Measurements from ENCODE around the gene KIF1B.

Gene KIF1B

DNA sequence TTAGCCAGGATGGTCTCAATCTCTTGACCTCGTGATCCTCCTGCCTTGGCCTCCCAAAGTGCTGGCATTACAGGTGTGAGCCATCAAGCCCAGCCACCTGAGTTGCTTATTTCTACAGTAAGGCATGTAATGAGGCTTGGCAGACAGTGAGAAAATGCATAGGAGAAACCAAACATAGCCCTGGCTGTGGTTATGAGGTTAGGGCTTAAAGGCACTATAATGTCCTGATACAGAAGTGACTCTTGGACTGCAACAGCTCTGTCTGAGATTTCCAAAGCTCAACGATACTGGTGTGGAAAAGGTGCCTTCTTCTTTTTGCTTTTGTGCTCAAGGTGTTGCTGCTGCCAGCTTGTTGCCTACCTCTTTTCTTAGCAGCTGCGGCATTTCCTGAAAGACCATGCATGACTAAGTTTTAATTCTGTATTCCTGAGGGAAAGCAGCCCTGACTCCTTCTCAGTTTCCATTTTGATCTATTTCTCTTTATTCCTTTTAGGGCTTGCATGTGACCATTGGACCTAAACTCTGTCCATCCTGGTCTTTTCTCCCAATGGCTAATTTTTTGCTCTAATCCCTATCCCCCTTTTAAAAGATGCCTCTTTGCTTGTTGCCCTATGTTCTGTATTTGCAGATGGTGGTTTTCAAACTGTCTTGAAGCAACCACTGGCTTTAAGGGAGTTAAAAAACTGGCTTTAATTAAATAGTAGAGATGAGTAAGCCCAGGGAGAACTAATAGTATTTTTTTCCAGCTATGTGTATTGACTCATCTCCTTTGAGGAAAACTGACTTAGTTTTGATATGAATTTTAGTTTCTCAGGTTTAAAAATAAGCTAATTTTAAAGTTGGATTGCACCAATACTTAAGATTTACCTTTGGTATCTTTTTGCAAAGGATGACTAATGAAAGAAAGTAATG lies 70.3 kb downstream of the KIF1B start:
- DNase-seq (ENCODE audit: low spot score) = no peak

DNA sequence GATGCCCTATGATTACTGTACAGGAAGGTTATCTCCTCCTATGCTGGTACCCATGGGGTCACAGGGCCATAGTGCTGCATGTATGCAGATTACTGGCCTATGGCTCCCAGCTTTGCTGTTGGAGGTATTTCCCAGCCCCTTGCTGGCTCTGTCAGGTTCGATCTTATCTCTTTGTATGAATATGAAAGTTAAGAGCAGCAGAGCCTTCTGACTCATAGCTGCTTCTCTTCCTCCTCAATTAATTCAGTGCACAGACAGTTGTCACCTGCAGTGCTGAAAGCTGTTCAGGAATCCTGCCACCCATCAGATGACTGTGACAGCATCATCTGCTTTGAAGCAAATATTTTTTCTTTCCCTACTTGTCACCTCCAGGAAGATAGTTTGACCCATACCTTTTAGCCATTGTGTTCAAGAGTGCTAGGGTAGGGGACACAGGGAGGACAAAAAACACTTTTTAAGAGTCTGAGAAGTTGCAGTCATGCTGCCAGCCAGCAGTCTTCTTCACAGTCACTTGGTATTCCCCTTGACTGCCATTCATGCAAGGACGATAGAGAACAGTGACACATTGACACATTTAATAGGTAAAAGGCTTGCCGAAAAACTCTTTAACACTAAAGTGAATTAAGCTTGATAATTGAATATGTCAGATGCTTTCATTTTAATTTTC lies 73.1 kb downstream of the KIF1B start:
- peak; percentile 35 for DNase-seq (ENCODE audit: low spot score)

DNA sequence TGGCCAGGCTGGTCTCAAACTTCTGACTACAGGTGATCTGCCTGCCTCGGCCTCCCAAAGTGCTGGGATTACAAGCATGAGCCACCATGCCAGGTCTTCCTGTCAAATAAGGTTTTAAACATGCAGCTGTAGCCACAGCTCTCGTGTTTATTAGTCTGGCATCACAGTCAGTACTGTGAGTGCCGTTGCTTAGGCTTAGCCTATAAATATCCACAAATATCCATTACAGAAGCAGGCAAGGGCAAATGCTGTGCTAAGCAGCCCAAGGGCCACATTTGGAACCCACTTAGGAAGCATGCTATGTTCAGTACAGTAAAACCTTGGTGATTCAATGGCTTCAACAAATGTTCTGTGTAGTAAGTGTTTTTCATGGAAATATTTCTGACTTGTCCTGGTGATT lies 75.9 kb downstream of the KIF1B start:
- DNase-seq (ENCODE audit: low spot score) = peak; percentile 35

DNA sequence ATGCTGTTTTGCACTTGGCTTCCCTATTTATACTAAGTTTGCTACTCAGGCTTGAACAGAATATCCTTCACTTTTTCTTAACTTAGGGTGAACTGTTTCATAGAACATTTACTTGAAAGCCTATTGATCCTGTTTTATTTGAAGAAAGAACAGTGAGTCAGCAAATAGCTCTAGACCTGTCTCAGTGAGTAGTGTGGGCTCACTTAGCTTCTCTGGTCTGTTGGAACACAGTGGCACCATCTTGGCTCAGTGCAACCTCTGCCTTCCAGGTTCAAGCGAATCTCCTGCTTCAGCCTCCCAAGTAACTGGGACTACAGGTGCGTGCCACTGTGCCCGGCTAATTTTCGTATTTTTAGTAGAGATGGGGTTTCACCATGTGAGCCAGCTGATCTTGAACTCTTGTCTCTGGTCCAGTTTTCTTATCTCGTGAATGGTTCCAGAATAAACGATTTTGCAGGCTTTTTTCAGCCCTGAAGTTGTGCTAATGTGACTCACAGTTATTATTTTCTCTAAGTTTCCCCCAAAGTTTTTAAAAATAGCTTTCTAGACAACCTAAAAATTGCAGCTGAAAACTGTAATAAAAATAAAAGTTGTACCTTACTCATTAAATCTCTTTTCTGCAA lies 76.8 kb downstream of the KIF1B start:
- DNase-seq (ENCODE audit: low spot score) = no peak

DNA sequence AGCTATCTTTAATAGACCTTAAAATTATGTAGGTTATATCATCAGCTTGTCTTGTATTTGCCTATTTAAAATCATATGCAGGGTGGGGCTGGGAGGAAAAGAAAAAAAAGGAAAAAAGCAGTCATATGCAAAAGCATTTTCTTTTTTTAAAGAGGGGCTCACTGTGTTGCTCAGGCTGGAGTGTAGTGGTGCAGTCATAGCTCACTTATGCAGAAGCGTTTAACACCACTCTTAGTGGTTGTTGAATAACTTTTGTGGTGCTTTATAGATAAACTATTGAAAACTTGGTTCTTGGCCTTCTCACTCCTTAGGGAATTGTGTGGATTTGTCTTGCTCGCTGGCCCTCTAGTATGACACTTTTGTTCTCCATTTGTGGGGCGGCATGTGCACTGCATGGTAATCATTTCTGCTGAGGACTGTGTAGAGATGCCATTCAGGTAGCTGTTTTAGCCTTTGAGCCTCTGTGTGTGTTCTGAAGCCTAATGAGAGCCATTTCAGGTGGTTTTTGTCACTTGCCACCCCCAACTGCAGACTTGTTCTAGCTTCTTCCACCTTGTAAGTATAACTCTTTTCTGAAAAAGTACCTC lies 77.8 kb downstream of the KIF1B start:
- DNase-seq (ENCODE audit: low spot score) = no peak

DNA sequence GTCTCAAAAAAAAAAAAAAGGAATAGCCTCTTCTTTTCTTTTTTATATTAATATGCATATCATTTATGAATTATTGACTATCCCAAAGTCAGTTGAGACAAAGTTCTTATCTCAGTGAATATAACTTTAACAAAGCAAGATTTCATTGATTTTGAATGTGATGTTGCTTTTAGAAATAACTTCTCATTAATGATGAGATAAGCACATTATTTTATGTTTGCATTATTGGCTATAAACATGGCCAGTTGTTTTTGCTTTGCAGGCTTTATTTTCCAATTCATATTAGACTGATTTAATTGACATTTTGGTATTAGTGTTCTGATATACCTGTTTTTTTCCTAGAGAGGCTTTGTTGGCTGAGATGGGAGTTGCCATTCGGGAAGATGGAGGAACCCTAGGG lies 81.3 kb downstream of the KIF1B start:
- DNase-seq (ENCODE audit: low spot score) = no peak

DNA sequence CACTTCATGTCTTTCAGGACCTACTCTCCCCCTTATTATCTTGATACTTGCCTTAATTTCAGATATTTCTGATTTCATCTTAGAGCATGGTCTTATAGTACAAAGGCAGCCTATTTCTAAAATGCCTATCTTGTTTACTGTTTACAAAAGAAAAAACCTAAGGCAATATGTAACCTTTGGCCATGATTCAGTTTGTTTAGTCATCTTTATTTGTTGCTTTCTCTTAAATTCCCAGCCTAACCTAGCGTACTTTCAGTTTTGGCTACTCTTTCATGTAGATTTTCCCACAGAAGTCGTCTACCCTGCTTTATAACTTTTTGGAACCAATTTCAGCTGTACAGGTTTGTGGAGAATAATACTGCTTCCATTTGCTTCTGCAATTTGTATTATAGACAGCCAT lies 81.8 kb downstream of the KIF1B start:
- DNase-seq (ENCODE audit: low spot score) = no peak

DNA sequence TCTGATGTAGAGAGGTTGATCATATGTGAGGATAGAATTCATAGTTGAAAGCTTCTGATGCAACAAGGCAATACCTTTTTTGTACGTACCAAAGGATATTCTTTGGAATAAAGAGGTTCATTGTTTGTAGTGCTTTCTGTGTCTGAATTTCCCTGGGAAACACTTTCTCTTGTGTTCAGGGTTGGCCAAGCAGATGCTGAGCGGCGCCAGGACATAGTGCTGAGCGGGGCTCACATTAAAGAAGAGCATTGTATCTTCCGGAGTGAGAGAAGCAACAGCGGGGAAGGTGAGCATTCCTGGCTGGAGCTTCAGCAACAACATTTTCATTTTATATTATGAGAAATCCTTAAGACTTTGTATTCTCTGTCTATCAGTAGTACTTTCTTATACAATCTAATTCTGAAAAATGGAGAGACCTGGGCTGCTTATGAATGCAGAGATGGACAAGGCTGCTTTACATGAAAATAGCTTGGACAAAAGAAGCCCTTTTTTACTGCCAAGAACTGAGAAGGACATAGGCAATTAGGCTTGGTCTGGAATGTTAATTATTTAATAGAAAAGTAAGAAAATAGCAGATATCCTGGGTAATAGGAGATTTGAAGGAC lies 85.2 kb downstream of the KIF1B start:
- peak; percentile 90 for DNase-seq (ENCODE audit: low spot score)

DNA sequence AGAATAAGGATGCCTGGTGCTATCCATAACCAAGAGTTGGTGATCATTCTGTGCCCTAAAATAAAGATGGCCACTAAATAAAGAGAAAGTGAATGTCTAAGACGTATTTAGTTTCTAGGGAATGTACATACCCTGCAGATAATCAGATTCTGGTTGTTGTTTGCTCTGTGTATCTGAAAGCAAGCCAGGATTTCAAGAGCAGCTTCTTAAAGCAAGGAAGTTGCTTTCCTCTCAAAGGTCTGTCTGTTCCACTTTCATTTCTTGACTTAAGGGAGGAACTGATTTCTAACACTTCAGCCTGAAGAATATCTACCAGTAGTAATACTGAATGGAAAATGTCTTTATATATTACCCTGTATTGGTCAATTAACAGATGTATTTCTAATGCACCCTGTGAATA lies 88.8 kb downstream of the KIF1B start:
- no peak for DNase-seq (ENCODE audit: low spot score)

DNA sequence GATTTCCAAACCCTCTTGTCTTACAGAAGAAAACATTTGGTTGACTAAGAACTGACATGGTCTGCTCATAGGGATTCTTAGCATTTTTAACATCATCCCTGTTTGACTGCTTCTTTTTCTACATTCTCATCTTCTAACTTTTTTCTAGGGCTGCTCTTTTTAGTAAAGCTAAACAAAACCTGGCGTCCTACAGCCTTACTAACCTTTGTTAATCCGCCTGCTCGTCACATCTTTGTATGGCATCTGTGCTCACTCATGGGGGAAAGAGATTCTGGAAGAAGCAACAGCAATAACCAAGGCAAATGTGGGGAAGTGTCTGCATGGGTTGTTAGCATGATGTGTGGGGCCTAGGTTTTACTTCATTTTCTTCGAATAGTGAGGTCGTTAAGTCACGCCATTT lies 92.0 kb downstream of the KIF1B start:
- DNase-seq (ENCODE audit: low spot score) = no peak

DNA sequence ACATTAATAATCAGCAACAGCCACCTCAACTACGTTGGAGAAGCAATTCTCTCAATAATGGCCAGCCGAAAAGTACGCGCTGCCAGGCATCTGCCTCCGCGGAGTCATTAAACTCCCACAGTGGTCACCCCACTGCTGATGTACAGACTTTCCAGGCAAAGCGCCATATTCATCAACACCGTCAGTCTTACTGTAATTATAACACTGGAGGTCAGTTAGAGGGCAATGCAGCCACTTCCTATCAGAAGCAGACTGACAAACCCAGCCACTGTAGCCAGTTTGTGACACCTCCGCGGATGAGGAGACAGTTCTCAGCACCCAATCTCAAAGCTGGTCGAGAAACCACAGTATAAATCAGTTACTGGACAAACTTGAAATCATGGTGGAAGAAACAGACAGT lies 93.9 kb downstream of the KIF1B start:
- DNase-seq (ENCODE audit: low spot score) = no peak

DNA sequence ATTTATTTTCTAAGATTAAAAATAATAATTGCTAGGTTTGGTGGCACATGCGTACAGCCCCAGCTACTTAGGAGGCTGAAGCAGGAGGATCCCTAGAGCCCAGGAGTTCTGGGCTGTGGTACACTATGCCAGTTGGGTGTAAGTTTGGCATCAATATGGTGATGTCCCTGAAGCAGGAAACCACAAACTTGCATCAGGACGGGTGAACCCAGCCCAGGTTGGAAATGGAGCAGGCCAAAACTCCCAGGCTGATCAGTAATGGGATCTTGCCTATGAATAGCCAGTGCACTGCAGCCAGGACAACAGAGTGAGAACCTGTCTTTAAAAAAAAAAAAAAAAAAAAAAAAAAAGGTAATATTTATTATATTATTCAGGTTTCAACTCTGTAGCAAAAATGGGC lies 96.1 kb downstream of the KIF1B start:
- no peak for DNase-seq (ENCODE audit: low spot score)

DNA sequence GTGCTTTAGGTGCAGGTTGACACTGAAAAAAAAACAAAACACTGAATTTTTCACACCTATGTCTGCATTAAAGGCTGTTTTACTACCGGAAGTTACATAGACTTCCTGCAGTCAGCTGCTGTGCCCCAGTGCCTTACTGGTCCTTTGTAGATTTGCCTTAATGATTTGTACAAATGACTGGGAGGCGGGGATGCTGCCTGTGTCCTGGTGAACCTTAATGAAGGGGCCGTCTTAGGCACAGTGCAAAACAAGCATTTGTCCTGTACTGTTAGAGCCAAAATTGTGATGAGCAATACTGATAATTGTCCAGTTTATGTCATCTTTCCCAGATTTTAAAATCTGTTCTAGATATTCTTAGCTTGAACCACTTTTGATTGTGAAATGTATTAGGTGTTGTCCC lies 97.6 kb downstream of the KIF1B start:
- no peak for DNase-seq (ENCODE audit: low spot score)

DNA sequence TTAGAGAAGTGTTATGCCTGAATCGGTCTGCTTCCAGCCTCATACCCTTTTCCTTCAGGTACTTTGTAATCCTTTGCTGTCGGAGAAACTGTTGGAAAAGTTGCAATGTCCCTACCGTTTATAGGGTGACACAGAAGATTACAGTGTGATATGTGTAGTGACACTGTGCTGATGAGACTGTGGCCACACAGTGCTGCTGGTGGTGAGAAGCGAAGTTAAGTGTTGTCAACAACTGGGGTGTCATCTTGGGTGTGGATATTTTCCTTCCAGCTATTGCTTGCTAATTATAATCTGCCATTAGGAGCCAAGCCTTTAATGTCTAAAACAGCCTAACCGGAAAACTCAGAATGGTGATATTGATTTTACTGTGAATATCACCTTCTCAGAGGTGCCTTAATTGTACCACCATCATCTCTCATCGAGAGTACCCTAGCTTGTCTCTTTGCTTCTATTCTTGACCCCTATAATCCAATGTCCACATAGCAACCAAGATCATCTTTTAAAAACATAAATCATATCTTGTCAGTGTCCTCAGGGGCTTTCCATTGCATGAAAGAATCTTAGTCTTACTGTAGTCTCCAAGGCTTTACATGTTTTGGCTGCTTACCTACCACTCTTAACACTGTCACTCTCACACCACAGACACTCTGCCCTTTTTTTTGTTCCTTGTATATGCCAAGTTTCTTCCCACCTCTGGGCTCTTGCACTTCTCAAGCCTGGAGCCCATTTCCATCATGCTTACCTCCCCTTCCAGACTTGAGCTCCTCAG lies 99.1 kb downstream of the KIF1B start:
- no peak for DNase-seq (ENCODE audit: low spot score)

DNA sequence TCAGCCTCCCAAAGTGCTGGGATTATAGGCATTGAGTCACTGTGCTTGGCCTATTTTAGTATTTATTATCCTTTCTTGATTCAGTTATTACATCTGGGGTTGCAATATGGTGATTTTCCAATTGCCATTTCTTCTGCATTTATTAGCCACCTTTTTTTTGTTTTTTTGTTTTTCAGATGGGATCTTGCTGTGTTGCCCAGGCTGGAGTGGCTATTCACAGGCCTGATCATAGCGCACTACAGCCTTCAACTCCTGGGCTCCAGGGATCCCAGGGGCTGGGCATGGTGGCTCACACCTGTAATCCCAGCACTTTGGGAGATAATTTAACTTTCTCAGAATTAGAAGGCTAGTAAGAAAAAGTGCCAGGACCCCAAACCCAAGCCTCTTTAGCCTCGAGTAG lies 106.4 kb downstream of the KIF1B start:
- DNase-seq (ENCODE audit: low spot score) = no peak

DNA sequence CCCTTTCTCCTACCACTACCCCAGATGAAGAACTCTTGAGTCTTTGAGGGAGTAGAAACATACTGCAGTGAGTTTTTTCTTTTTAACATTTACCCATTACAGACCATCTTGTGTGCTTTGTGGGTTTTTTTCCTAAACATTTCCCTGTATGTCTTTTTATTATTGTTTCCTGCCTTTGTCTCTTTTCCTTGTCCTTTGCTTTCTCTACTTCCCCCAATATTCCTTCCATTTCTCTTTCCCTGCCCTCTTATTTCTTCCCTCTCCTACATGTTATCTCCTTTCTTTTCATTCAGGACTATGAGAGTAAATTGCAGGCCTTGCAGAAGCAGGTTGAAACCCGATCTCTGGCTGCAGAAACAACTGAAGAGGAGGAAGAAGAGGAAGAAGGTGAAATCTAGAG lies 109.4 kb downstream of the KIF1B start:
- no peak for DNase-seq (ENCODE audit: low spot score)

DNA sequence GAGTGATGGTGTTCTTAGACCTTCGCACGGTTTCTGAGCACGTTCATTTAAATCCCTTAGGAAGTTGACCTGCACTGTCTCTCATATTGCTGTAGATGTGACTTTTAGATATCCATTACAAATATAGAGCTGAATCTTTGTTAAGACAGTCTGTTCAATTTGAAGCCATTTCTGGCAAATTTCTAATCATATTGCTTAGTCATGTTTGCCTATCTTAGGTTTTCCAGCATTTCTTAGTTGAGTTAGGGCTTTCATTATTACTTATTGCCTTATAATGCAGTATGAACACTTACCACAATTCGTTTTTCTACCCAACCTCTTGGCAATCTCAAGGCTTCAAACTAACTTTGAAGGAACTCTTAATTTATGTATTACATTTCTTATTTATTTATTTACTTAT lies 110.0 kb downstream of the KIF1B start:
- no peak for DNase-seq (ENCODE audit: low spot score)

DNA sequence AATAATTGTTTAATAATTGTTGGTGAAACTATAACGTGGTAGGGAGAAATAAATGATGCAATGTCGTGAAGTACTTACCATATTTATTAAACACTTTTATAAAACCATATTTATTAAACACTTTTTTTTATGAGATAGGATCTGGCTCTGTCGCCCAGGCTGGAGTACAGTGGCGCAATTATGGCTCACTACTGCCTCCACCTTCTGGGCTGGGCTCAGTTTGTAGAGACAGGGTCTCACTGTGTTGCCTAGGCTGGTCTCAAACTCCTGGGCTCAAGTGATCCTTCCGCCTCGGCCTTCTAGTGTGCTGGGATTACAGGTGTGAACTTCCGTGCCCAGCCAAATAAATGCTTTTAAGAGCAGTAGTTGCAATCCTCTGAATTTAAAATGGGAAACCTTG lies 112.5 kb downstream of the KIF1B start:
- no peak for DNase-seq (ENCODE audit: low spot score)

DNA sequence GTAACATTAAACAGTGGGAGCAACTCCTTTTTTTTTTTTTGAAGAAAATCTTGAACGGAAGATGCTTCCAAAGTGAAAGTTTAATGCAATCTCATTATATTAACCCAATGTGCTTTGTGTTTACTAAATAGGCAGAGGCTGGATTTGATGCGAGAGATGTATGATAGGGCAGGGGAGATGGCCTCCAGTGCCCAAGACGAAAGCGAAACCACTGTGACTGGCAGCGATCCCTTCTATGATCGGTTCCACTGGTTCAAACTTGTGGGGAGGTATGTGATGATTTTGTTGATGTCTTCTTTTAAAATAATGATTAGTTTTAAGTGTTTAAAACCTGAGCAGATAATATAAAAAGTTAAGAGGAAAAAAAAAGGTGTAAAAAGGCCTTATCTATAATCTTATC lies 114.3 kb downstream of the KIF1B start:
- no peak for DNase-seq (ENCODE audit: low spot score)

DNA sequence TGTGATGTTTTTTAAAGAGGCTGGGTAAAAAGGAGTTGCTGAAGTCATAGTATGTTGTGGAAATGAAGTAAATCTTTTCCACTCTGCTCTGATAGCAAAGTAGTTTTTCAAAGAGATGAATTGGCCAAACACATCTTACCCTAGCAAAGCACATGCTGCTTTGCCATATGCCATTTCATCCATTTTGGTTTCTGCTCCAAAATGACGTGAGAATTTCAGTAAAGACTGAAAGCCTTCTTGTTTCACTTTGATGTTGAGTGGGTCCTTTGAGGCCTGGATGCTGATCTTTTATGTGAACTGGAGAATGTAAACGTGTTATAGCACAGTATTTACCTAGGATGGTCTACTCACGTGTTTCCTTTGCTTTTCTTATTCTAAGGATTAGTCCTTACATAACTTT lies 115.2 kb downstream of the KIF1B start:
- no peak for DNase-seq (ENCODE audit: low spot score)

DNA sequence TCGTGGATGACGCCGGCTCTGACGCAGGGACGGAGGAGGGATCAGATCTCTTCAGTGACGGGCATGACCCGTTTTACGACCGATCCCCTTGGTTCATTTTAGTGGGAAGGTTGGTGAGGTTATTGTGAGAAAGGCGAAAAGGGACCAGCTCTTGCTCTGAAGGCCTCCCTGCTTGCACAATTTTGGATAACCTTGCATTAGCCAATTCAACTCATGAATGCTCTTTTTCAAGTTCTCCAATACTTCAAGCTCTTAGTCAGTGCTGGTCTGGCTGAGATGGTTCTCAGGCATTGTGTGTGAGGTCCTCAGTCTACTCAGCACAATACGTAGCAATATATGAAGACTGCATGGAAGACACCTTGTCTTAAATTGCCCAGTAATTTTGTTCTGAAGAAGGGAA lies 115.9 kb downstream of the KIF1B start:
- DNase-seq (ENCODE audit: low spot score) = no peak

Measured in Ammon's horn (tissue), 1 donor.